HG03565 (cell line): ENCODE results near the gene RGS7.
"Not testable (repeated sequence)": the region's sequence is repeated elsewhere in the genome, so short reads cannot be mapped to it uniquely, and the experiment has no call there.

Experiments
- ATAC-seq: cut with Tn5 transposase; IDR thresholded peaks from one replicate; pipeline ENCODE4 v1.9.1; 2021; ENCODE audit warnings: mild to moderate bottlenecking, moderate library complexity; ENCODE audit not compliant: unreplicated experiment

The RGS7 gene

DNA sequence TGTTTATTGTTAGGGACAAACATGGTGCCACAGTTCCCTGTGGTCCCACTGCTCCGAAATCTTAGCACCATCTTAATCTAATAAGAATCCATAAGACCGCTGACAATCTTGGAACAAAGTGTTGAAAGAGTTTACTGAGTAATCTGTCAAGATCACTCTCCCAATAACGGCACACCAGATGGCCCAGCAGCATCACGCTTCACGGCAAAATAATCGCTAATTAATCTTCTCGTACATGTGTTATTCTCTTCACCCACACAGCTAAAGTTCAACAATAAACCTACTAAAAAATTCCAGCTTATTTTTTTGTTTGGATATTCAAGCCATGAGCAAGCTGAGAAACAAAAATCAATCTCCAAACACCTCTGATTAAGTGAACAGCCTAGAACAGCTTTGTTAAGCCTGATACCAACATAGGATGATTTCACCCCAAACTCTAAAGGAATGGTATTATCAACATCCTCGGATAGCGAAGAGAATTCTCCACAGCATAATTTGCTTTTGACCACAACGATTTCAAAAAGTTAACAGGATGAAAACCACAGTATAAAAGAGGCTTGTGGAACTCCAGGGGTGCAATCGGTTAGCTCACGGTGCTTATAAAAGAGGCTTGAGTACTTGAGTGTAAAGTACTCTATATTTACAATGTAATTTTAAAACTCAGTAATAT is 415.2 kb downstream of the RGS7 start:
- no peak for ATAC-seq

DNA sequence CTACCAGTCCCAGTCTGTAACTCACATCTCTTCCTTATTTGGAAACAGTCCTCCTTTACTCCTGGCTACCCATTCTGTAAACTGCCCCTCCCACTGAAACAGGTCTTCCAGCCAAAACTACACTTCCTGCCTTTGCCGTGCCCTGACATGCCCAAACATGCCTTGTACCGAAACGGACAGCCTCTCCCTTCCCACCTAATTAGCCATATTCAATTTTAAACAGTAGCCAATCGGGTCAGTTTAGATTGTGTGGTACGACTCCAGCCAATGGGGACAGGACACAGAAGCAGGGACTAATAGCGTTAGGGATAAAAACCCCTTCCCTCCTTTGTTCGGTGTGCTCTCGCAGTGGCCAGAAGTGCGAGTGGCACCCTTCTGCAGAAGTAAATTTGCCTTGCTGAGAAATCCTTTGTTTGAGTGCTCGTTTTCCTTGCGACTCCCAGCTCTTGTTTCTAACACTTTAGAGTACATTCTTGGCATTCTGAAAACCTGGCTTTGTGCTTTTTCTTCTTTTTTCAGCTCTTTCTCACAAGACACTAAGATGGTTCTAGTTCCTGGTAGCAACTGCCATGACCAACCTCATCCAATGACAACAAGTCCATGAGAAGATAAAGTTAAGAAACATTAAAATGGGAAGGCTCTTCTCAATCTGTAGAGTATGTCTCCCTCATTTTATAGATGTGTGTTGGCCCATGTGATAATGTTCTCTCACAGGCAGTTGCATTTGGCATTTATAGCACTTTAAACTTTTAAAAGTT is 419.9 kb downstream of the RGS7 start:
- ATAC-seq: no peak

DNA sequence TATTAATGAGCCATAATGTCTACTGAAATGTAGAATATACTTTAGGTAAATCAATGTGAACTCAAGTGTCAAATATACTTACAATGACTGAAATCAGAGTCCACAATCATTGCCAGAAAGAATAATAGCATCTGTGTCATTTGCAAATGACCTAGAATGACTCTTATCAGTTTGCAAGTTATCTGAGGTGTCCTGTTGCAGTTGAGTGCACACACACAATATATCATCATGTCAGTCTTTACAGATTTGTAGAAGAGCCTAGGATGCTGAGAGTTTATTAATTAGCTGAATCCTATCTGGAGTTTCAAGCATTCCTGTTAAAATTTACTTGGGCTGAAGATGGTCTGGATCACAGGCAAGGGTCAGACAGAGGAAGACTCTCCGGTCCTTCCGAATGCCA is 421.1 kb downstream of the RGS7 start:
- no peak for ATAC-seq

DNA sequence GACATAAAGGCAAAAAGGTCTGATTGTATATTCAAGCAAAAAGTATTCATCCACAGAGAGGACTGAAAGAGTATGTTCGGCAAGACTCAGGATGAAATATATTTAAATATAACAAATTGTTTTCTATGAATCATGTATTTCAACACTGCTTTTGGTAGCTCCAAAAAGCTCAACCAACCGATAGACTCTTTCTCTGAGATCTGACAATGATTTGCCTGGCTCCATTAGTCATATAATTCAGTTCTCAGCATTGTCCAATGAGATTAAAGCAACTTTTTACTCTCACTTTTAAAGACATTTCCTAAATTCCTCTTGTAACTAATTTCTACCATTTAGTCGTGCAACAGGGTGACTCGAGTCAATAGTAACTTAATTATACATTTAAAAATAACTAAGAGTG is 426.0 kb downstream of the RGS7 start:
- ATAC-seq: no peak

DNA sequence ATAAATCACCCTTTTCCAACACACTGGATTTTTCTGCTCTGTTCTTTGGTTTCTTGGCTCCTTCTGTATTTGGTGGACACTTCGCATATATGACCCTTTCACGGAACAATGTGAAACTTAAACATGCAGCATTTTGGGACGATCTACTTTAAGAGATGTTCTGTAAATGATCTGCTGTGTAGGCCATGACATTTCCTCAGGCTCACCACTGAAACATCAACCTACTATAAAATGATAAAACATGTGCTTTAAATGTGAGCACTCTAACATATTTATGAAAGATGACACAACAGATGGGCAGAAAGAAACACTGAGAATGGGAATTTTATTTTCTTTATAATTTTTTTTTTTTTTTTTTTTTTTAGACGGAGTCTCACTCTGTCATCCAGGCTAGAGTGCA is 428.7 kb downstream of the RGS7 start:
- ATAC-seq: no peak

DNA sequence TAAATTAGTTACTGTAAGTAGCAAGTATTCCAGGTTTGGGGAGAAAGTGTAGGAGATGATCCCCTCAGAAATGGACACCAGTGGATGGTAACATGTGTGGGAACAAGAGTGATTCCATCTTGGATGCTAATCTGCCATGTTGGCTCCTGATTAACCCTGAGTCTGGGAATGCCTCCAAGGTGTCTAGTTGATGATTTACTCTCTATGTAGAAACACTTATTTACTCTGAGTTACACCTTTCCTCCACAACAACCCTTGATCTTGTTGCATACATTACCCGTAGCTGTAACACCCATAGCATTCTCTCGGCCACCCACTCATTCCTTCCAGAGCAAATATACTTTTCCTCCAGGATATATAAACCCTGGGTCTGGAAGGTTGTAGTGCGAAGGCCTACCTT is 429.2 kb downstream of the RGS7 start:
- ATAC-seq: no peak

DNA sequence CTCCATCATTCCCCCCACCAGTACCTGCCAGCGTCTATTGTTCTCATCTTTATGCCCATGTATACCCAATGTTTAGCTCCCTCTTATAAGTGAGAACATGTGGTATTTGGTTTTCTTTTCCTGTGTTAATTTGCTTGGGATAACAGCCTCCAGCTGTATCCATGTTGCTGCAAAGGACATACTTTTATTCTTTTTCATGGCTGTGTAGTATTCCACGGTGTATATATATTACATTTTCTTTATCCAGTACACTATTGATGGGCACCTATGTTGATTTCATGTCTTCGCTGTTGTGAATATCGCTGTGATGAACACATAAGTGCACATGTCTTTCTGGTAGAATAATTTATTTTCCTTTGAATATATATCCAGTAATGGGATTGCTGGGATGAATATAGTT is 431.7 kb downstream of the RGS7 start:
- no peak for ATAC-seq

DNA sequence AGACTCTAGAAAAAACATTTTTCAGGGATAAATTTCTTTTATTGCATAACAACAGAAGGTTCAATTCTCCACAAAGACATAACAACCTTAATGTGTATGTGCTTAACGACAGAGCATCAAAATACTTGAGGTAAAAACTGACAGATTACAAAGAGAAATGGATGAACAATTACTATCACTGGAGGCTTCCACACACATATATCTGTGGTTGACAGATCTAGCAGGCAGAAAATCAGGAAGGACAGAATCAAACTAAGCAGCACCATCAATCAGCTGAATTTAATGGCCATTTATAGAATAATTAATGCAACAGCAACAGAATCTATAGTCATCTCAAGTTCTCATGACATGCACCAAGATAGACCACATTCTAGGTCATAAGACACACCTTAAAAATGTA is 439.0 kb downstream of the RGS7 start:
- no peak for ATAC-seq

DNA sequence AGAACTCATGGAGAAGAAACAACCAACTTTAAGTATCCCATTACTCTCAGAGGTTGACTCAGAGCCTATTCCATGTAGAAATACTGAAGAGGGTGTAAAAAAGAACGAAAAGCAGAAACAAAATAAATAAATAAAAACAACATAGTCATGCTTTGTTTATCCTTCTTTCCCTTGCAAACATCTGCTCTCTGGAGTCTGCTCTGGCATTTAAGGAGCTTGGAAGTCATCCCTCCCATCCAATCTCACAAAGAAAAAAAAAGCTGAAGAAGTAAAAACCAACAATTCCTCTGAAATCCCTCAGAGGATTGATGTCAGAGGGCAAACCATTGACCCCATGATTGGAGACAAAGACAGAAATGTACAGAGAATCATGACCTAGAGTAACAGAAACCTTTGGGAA is 442.5 kb downstream of the RGS7 start:
- no peak for ATAC-seq

DNA sequence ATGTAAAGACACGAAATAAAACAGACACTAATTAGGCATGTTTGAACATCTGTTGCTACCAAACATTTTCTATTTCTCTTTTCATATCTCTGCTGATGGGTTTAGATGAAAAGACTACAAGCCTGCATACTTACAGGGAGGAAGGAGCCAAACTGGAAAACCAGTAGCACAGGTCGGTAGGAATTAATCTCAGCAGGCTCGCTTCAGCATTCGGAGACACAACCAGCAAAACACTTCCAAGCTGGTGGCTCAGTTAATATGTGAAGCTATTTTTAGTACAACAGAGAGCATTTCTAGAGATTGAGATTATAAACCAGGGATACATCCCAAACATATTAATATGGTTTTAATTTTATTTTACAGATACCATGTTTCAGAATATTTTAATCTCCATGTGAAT is 444.2 kb downstream of the RGS7 start:
- ATAC-seq: no peak

DNA sequence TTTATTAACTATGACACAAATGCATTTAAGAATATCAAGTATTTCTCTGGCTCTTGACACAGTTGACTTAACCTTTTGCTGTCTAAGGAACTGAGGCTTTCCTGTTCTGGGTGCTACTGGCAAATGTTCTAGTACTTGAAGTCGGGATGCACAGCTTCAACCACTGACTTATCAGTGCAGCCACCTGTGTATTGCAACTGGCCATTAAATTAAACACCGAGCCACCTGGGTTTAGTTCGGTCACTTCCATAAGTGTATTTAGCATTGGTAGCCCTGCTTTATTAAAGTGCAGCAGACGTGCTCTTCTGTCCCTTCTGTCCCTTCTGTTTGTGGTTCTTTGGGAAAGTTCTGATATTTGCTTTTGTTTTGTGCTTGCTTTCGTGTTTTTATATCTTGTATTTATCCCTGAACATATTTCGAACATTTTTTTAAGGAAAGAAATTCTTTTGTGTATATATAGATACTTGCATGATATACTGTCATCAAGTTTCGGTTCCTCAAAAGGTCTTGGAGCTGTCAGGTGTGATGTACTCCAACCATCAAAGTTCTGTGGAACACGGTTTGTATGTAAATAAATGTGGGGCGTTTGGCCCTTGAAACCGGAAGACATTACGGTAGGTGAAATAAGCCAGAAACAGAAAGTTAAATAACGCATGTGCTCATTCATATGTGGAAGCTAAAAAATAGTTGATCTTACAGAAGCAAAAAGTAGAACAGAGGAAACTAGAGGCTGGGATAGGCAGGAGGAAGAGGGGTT is 447.1 kb downstream of the RGS7 start:
- peak; percentile 73 for ATAC-seq

DNA sequence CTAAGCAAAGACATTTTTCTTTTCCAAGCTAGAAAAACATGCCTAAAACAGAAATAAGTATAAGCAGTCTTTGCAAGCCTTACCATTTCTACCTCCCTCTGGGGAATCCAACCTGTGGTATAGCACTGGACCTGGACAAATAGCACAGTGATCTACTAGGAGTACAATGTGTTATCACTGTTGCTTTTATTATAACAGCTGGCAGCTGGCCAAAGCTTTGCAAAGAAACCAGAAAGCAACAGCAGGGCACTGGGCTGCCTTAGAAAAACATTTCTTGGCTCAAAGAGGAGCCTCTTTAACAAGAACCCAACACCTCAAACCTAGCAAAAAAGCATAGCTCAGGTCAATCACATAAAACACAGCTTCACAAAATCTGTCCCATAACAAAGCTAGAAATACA is 450.5 kb downstream of the RGS7 start:
- ATAC-seq: no peak

DNA sequence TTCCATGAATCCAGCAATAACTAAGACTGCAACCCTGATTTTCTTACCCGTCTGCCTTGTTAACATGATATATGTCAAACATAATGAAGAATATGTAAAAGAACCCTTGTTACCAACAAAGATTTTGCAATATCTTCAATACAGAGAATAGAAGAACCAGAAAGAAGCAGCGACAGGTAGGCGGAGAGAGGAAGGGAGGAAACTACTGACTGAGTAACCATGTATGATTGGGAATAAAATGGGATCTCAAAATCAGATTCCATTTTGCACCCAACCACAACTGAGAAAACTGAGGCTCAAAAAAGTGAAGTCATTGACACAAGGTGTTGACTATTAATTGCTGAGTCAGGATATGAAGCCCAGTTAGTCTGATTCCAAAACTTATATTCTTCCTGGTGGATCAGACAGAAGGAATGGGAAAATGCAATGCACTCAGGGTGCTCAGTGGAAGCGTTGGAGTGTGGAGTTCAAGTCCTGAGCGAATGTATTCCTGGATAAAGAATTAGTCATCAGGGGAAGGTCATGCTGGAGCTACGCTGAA is 451.7 kb downstream of the RGS7 start:
- ATAC-seq: no peak

DNA sequence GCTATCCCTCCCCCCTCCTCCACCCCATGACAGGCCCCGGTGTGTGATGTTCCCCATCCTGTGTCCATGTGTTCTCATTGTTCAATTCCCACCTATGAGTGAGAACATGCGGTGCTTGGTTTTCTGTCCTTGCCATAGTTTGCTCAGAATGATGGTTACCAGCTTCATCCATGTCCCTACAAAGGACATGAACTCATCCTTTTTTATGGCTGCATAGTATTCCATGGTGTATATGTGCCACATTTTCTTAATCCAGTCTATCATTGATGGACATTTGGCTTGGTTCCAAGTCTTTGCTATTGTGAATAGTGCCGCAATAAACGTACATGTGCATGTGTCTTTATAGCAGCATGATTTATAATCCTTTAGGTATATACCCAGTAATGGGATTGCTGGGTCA is 461.6 kb downstream of the RGS7 start:
- not testable (repeated sequence) for ATAC-seq

DNA sequence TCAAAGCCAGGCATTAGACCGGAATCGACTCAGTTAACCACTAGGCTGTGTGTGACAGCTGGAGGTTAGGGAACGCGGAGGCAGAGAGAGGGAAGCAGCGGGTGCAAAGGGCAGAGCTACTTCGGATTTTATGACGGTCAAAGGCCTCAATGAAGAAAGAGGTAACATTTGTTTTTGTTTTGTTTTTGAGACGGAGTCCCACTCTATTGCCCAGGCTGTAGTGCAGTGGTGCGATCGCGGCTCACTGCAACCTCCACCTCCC is 468.3 kb downstream of the RGS7 start:
- no peak for ATAC-seq

DNA sequence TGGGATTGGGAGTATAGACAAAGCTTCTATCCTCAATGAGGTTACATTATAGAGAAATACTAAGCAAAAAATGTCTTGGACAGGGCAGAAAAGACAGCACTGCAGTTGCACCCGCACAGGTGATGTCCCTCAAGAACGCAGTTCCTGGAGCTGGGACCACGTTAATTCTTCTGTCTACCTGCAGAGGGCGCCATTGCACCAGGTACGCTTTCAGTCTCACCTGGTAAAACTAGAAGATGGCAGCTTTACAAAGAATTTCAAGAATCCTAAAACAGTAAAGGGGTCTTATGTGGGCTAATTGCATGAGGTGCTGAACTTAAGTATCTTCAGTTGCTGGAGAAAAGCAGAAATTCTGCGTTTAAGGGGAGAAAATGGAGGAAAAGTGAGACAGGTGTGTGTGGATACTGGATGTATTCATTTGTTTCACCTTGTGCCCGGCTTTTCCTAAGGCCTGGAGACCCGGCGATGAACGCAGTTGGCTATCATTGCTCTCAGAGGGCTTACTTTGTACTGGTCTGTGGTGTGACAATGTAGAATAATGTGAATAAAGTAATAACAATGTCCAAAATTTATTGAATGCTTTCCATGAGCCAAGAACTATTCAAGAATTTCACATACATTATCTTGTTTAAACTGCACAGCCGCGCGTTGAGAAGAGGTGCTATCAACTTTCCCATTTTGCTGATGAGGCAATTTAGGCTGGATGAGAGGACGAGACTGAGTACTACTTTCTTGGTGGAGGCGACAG is 468.8 kb downstream of the RGS7 start:
- ATAC-seq: peak; percentile 58

DNA sequence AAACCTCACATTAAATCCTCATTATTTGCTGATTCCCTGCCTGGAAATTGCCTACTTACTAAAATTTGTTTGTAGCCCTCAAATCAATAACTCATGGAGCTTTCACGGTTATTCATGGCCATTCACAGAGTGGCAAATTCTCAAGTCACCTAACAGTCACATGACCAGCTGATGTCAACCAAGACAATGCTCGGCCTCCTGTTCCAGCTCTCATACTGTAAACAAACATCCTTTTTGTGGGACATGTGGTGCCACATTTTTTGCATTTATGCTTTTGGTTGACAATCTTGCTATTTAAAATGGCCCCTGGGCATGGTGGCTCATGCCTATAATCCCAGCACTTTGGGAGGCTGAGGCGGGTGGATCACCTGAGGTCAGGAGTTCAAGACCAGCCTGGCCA is 473.5 kb downstream of the RGS7 start:
- no peak for ATAC-seq

DNA sequence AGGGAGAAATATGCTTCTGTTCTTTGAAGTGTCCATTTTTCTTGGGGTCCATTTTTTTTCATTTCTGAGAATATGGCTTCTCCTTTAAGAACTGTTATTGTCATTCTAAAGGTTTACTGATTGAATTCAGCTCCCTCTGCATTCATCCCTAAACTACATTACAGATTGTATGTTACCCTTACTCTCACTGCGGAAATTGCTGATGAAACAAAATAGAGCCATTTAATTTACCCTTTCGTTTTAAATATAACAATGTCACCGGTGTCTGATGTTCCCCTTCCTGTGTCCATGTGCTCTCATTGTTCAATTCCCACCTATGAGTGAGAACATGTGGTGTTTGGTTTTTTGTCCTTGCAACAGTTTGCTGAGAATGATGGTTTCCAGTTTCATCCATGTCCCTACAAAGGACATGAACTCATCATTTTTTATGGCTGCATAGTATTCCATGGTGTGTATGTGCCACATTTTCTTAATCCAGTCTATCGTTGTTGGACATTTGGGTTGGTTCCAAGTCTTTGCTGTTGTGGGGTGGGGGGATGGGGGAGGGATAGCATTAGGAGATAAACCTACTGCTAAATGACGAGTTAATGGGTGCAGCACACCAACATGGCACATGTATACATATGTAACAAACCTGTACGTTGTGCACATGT is 474.2 kb downstream of the RGS7 start:
- ATAC-seq: not testable (repeated sequence)

DNA sequence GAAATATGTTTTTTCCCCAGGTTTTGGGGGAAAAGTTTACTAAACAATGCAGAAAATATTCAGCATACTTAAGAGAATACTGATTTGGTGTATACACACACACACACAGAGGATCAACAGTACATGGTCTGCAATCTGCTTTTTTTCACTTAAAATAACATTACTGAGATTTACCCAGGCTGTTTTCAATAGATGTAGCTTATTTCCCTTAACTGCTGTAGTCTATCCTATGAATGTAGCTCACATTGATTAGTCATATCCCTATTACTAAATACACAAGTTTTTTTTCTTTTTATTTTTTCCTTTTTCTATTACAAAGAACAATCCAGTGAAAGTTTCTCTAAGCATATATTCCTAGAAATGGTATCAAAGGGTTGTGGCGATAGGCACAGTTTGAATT is 478.4 kb downstream of the RGS7 start:
- ATAC-seq: no peak

DNA sequence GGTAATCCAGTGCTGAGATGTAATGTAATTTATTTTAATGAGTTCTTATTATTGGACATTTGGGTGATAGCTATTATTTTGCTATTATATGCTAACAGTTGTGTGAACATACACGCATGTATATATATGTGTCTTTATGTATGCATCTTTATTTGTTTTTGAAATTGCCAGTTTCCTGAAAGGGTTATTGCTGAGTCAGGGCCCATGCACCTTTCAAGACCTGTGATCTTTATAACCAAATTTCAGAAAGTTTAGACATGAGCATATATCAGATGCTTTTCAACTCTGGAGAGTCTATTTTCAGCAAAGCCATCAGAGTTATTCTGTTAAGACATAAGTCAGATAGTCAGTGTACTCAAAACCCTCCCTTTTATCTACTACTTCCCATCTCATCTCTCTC is 479.4 kb downstream of the RGS7 start:
- no peak for ATAC-seq

DNA sequence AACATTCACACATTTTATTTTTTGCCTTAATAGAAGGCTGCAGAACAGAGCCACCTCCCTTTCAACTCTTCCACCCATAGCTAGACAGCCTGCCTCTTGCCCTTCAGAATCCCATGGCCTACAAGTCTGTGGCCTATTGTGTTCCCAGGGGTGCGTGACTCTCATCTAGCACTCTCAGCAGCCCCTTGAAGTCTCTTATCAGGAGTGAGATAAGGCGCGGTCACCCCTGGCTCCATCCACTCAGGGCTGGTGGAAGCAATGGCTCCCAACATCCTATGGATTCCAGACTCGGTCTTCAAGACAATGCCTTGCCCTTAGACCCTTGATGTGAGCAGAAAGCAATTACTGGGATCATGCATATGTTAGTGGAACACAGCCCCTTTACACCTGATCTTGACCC is 480.9 kb downstream of the RGS7 start:
- ATAC-seq: no peak
